Stimulated activated CD8-positive, alpha-beta memory T cell treated with anti-CD3 and anti-CD28 coated beads, Interleukin-7, amount 100 ng/mL, for 4 hours (primary cell): ENCODE results near the gene WDHD1.
"Not testable (repeated sequence)": the region's sequence is repeated elsewhere in the genome, so short reads cannot be mapped to it uniquely, and the experiment has no call there.

Experiments
- DNase-seq, 2 donors: peaks; one replicate each; pipeline ENCODE4 v3.0.0-alpha.2; 2020; ENCODE audit warnings: low read depth in 2 of 2

WDHD1 gene

DNA sequence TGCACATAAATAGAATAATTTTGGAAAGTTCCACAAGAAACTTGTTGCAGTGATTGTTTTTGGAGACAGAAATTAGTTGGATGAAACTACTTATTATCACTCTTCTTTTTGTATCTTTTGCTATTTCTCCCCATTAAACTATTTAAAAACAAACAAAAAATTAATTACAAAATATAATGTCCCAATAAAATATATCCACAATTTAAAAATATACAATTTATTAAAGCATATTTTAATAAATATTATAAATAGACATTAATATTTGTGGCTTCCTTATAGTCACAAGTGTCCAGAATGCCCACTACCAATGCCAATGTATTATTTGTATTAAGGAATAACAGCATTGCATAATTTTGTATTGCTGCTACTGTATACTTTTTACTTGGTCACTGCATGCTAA, 71.8 kb downstream of the WDHD1 start:
- no peak for DNase-seq

DNA sequence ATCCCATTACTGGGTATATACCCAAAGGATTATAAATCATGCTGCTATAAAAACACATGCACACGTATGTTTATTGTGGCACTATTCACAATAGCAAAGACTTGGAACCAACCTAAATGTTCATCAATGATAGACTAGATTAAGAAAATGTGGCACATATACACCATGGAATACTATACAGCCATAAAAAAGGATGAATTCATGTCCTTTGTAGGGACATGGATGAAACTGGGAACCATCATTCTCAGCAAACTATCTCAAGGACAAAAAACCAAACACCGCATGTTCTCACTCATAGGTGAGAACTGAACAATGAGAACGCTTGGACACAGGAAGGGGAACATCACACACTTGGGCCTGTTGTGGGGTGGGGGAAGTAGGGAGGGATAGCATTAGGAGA, 73.3 kb downstream of the WDHD1 start:
- DNase-seq: not testable (repeated sequence)

DNA sequence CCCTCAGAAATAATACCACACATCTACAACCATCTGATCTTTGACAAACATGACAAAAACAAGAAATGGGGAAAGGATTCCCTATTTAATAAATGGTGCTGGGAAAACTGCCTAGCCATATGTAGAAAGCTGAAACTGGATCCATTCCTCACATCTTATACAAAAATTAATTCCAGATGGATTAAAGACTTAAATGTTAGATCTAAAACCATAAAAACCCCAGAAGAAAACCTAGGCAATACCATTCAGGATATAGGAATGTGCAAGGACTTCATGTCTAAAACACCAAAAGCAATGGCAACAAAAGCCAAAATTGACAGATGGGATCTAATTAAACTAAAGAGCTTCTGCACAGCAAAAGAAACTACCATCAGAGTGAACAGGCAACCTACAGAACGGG, 74.1 kb downstream of the WDHD1 start:
- not testable (repeated sequence) for DNase-seq

DNA sequence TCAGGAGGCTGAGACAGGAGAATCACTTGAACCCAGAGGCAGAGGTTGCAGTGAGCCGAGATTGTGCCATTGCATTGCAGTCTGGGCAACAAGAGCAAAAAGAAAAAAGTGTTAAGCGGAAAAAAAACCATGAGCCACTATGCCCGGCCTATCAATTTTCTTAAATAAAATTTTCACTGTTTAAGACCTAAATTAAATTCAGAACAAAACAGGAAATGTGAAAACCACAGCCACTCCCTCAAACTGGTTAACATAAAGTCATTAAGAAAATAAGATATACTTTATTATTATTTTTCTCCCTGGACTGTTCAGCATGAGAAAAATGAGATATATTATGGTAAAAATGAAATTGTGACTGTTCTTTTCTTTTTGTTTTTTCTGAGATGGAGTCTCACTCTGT, 79.7 kb downstream of the WDHD1 start:
- no peak for DNase-seq

DNA sequence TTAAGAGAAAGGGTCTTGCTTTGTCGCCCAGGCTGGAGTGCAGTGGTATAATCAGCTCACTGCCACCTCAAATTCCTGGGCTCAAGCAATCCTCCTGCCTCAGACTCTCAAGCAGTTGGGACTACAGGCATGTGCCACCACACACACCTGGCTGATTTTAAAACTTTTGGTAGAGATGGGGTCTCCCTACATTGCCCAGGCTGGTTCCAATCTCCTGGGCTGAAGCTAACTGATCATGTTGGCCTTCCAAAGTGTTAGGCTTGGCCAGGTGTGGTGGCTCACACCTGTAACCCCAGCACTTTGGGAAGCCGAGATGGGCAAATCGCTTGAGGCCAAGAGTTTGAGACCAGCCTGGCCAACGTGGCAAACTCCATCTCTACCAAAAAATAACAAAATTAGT, 80.4 kb downstream of the WDHD1 start:
- no peak for DNase-seq

DNA sequence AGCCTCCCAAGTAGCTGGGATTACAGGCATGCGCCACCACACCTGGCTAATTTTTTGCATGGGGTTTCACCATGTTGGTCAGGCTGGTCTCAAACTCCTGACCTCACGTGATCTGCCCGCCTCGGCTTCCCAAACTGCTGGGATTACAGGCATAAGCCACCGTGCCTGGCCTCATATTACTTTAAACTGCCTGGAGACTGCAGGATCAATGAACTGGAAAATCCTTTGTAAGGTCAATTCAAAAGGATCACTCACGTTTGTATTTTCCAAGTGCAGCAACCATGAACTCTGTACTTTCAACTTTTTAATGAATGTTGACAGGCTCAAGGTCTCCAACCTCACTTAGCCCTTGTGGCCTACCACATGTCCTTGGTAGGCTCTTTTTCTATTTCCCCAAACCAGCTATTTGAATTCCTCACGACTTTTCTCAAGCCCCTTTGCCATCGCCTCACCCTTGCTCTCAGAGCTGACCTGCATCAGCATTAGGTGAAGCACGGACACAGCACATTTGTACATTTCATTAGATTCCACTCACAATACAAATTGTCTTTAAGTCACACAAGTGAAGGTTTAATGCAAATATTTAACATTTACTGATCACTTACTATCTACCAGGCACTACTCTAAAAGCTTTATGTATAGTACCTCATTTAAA, 82.0 kb downstream of the WDHD1 start:
- no peak for DNase-seq

DNA sequence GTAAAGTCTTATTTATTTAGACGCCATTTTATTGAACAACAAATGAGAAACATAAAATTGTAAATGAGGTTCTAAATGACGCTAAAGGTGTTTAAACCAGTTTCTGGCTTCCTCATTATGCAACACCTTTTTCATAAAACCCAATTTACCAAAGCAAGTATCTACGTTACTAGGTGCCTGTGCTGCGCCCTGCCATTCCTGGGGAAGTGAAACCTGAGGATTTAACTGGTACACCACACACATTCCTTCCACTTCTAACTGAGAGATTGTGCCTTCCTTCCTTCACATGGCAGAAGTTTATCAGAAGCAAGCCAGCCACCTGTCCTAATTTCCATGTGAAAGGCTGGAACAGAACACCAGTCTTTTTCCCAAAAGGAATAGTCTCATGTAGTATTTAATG, 84.0 kb downstream of the WDHD1 start:
- no peak for DNase-seq

DNA sequence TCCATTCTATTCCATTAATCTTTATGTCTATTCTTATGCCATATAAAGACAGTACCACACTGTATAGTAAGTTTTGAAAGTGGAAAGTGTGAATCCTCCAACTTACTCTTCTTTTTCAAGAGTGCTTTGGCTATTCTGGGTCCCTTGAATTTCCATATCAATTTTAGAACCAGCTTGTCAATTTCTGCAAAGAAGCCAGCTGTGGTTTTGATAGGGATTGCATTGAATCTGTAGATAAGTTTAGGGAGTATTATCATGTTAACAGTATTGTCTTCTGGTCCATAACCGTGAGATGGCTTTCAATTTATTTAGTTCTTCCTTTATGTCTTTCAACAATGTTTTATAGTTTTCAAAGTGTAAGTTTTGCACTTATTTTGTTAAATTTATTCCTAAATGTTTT, 90.1 kb downstream of the WDHD1 start:
- no peak for DNase-seq

DNA sequence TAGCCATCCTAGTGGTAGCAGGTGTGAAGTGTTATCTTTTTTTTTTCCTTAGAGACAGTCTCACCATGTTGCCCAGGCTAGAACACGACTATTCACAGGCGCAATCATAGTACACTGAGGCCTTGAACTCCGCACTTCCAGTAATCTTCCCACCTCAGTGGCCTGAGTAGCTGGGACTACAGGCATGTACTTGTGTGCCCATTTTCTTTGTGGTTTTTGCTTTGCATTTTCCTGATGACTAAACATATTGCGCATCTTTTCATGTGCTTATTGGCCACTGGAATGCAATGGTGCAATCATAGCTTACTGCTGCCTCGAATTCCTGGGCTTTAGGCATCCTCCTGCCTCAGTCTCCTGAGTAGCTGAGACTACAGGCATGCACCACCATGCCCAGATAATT, 90.9 kb downstream of the WDHD1 start:
- DNase-seq: no peak

DNA sequence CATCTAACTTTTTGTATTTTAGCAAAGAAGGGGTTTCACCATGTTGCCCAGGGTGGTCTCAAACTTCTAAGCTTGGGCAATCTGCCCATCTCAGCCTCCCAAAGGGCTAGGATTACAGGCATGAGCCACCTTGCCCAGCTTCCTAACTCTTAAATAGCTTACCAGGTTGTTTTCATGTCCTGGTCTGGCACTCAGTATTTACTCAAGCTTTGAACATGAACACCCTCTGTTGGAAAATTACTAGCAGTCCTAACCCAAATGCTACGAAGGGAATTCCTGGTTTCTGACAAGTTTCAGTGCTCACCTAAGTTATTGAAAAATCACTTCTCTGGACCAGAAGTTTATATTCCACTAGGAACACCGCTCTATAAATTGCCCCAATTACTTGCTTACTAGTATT, 91.8 kb downstream of the WDHD1 start:
- DNase-seq: no peak

DNA sequence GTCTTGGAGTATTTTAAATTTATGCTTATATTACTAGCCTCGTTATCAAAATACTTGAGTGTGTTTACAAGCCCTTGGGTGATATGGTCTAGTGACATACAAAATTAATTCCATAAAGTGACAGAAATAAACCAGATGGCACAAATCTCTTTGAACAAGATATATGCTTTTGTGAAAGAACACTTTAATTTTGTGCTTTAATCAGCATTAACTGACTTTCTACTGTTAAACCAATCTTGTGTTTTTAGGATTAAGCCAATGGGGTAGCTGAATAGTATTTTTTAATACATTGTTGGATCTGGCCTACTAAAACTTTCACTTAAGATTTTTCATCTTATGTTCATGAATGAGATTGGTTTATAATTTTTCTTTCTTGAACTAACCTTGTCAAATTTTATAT, 93.9 kb downstream of the WDHD1 start:
- DNase-seq: no peak

DNA sequence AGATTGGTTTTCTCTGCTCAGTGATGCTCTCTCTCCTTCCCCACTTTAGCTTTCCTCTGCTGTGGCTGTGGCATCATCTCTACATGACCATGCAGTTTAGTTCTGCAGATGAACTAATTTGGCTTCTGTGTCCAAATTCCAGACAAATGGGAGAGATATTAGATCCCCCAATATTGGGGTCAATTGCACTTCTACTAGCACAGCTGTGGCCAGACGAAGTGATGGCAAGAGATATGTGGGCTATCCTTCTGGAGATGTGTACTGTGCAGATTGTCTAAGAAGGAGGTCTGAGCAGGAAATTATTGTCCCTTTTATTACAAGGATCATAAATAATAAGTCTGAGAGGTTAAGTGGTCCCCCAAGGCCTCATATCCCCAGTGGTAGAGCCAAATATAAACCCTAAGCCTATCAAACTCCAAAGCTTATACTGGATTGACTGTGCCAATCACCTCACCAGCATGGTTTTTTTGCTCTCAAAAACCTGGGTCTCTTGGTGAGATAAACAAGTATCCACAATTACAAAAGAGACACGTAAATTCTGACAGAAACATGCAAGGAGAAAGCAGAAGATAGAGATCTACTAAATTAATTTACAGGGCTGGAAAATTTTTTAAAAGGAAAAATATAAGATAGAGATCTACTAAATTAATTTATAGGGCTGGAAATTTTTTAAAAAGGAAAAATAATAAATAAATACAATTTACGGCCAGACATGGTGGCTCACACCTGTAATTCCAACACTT, 95.1 kb downstream of the WDHD1 start:
- DNase-seq: no peak

DNA sequence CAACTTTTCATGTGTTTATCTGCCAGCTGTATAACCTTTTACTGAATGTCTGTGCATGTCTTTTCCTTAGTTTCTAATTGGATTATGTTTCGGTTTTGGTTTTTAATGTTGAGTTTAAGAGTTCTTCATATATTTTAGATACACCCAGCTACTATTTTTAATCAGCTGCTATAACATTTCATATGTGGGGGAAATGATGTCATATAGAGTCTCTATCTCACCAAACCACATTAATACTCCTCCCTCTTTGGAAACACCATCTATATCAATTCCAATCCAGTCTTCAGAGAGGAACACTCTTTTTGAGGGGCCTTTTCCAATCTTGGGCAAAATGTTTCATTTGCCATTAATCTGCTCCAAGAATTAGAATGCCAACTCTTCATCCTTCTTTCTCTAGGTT, 95.8 kb downstream of the WDHD1 start:
- no peak for DNase-seq

DNA sequence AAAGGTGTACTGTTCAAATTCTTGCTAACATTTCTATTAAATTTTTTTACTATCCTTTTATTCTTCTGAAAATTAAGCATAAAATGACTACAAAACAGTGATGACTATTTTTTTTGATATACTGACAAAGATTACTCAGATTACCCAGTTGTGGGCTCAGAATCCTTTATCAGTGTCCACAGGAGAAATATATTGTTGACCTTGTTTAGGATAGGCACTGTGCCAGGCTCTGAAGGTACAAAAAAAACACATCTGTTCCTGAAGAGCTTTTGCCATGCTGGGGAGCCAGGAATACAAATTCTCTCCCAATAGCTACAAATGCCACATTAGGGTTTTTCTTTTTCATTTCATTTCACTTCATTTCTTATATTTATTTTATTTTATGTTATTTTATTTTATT, 97.3 kb downstream of the WDHD1 start:
- no peak for DNase-seq

DNA sequence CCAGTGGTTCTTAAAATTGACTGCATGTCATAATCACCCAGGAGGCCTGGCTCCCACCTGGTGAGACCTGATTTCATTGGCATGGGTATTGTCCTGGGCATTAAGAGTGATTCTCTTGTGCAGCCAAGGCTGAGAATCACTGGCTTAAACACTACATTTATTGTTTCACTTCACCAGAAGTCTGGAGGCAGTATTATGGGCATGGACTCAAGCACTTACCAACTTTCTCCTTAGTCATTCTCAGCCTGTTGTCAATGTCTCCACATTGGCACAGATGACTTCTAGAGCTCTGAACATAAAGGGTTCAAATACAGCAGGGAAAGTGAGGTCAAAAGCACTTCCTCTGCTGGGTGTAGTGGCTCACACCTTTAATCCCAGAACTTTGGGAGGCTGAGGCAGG, 98.7 kb downstream of the WDHD1 start:
- no peak for DNase-seq

DNA sequence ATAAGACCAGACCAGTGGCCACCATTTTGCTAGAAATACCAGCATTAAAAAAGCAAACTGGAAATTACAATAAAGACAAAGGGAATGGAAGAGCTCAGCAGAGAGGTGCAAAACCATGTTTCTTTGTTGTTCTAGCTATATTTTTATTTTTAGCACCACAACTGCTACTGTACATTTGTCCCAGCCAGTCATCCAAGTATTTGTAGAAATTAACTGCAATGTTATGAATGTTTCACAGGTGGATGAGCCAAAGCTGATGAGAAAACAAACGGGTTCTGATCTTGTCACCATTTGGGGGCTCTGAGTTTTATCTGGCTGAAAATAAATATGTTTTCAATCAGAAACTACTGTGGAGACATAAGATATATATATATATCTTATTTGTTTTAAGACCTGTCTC, 99.3 kb downstream of the WDHD1 start:
- DNase-seq: no peak

DNA sequence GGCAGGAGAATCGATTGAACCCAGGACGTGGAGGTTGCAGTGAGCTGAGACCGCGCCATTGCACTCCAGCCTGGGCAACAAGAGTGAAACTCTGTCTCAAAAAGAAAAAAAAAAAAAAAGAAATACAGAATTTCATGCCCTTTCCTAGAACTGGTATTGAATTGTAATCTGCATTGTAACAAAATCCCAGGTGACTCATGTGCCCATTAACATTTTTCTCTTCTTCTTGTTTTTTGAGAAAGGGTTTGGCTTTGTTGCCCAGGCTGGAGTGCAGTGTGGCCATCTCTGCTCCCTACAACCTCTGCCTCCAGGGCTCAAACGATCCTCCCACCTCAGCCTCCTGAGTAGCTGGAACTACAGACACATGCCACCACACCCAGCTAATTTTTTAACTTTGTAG, 100.3 kb downstream of the WDHD1 start:
- not testable (repeated sequence) for DNase-seq

DNA sequence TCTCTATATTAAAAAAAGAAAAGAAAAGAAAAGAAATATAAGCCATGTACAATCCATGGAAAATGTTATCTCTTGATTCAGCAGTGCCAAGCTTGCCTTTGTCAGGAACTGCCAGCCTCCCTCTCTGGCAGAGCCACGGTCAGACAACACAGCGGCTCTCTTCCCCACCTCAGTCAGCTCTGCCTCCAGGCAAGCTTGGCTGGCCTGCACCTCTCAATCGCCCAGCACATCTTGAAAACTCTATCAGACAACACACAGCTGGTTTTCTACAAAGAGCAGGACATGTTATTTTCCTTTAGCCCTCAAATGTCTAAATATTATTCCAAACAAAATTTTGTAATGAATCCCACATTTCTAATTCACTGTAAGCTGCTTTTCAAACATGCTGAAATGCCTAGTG, 104.3 kb downstream of the WDHD1 start:
- DNase-seq: no peak

DNA sequence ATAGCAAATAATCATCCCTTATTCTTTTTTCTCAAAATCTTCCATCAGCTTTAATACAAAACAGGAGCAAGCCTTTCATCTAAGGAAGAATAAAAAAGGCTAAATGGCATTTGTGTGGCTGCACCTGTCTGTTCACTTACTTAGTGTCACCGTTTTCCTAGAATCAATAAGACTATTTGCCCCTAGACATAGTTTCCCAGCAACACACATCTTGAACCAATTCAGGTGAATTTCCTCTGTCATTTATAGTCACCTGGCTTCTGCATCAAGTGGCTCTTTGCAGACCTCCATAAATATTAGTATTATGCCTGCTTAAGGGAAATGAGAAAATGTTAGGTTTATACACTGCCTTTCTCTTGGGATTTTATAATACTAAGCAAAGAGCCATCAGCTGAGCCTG, 106.8 kb downstream of the WDHD1 start:
- no peak for DNase-seq

DNA sequence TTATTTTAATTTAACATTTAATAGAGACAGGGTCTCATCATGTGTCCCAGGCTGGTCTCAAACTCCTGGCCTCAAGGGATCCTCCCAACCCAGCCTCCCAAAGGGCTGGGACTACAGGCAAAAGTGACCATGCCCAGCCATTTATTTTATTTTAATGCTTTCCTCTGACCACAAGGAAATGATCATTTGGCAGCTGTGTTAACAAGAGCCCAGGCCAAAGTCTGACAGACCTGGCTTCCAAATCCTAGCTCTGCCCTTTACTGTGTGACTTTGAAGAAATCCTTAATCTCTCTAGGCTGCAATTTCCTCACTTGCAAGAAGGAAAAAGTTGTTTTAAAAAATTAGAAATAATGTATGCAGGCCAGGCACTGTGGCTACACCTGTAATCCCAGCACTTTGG, 107.6 kb downstream of the WDHD1 start:
- no peak for DNase-seq

DNA sequence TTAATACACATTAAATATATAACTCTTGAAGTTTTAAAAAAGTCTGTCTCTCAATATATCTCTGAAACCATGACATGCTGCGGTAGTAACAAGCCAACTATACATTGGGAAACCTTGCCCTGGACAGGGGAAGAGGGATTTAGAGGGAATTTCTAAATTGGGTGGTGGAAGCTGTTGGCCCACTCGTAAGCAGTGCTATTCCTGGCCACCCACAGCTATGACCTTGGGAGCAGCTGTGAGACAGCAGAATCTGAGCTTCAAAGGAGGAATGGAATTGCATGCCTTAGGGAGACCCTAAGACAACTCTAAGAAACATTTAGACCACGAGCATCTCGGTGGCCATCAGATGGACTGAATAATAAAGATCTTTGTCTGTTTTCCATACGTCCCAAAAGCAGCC, 108.5 kb downstream of the WDHD1 start:
- DNase-seq: no peak

DNA sequence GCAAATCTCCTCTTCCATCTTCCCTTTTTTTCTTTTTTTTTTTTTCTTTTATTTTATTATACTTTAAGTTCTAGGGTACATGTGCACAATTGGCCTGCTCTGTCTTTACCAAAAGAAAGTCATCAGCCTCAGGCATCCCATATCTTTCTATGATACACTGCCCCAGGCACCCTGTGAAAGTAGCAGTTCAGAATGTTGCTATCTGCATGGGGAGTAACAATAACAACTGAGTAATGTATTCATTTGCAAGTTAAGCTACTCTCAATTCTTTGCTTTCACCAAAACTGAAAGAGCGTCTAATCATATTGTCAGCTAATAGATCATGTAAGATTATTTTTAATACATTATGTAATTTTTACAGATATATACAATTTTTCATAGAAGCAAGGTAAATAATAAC, 110.8 kb downstream of the WDHD1 start:
- no peak for DNase-seq

DNA sequence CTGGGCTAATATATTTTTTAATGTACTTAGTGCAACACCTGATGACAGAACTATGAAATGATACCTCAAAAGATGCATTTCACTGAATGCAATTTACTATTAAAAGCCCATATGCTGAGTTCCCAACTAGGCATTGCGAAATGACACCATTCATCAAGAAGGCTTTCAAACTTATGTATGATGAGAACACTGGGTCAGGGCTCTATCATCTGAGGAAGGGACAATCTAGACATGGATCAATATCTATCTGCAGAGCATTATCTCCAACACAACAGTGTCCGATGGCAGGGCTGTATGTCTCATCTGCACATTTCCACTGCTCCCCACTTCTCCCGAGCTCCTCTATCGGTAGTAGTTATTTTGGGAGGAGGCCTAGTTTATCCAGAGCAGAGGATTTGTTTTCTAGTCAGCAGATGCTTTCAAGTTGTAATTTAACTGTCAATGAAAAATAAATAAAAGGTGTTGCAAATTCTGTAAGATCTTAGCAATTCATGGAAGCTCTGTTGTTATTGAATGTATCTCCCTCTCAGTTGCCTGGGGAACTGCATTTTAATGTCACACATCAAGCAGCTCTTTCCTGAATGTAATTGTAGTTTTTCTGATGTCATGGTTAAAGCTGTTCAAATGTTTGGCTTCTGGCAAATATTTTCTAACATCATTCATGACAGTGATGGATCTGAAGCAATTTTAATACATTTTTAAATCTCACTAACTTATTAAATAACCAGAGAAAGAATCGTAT, 116.9 kb downstream of the WDHD1 start:
- no peak for DNase-seq
